ENCODE measurements around the gene RNFT2. TPM values are rescaled to one million over a fixed set of nuclear protein-coding genes. Genes with fewer than 3 reads are reported as not detected.

RNFT2 gene
- total RNA-seq, 1 donor from 2014 or later: 2.6 TPM

Other genes starting within 250 kb of the RNFT2 start
- gene MAP1LC3B2, start 178.9 kb upstream of the RNFT2 start, total RNA-seq: 0.46 and 1.7 TPM in 2 replicates
- gene SPRING1, start 246 bp upstream of the RNFT2 start, total RNA-seq: 28.7 and 42.8 TPM in 2 replicates
- not detected in 2 replicates for gene HRK, start 143.1 kb downstream of the RNFT2 start, total RNA-seq
- gene FBXW8, start 172.6 kb downstream of the RNFT2 start, total RNA-seq: 6.1 and 9.2 TPM in 2 replicates